ENCODE measurements around the gene ANKRD34A. TPM values are rescaled to one million over a fixed set of nuclear protein-coding genes. Genes with fewer than 3 reads are reported as not detected.

The ANKRD34A gene
- total RNA-seq, 2 donors from 2014 or later, result 1.1 TPM

GRCh38 chr1:145918992-145919939, 45.1 kb downstream of the ANKRD34A start:
- no peak for DNase-seq (ENCODE audit: low spot score)
- peak; percentile 36 for ATAC-seq (ENCODE audit: insufficient number of reproducible peaks, low FRiP score, low read depth)
- H3K27me3 ChIP-seq (replicated peaks; ENCODE audit: insufficient read depth), result no peaks in the 10 kb centered on the region
- H3K4me1 ChIP-seq (ENCODE audit: control insufficient read depth in 1 of 2, low read depth in 2 of 2), result peaks cover 18 to 29% of the 10 kb centered on the region in 2 donors
- peak overlapping the region; percentile 86 for H3K4me3 ChIP-seq
- H3K9me3 ChIP-seq, result no peaks in the 10 kb centered on the region
- TF ChIP-seq CTCF (IDR thresholded peaks at IDR 0.05), result no peak
- peak overlapping the region; percentile 82 to 83 for H3K27ac ChIP-seq
- H3K36me3 ChIP-seq, result peaks cover 11% of the 10 kb centered on the region

DNA sequence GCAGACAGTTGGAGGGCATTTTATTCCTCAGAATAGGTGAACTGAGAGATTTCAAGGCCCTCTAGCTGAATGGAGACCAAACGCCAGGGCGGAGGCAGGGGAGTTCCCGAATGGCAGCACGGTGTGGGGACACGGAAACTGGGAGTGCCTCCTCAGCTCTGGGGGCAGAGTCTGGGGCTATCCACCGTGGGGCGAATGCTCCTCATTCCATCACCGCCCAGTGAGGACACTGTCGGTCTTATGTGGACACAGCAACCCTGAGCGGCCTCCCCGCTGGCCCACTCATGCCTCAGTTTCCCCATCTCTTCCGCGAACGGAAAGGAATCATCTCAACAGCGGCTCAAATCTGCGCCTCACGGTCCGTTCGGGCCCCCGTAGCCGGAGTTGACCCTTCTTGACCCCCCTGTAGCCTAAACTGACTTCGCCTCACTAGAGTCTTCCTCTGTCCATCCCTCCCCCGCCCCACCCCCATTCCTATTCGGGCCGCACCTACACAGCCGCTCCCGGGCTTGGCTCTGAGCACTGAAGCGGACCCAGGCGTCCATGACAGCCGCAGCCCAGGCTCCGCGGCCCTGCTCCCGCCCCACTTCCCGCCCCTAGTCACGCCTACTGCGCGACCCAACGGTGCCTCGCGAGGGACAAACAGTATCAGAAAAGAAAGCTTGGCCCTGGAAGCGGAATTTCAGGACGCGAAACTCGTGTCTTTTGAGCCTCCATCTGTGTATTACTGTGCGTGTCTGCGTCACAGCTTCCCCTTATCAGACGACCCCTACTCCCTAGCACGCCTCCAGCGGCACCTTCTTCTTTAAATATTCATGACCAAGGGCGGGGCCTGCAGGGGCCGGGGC, 46.0 kb downstream of the ANKRD34A start, which contains the start of gene PEX11B:
PEX11B (minus strand) TSS at position 574 of the 848 bp plus-strand sequence; CDS start at position 545, 29 bp downstream.
- peaks cover 18 to 29% of the 10 kb centered on the region in 2 donors for H3K4me1 ChIP-seq (ENCODE audit: control insufficient read depth in 1 of 2, low read depth in 2 of 2)
- H3K27me3 ChIP-seq (replicated peaks; ENCODE audit: insufficient read depth), result no peaks in the 10 kb centered on the region
- no peak for TF ChIP-seq CTCF (IDR thresholded peaks at IDR 0.05)
- H3K36me3 ChIP-seq, result peaks cover 11% of the 10 kb centered on the region
- peak; percentile 81 for ATAC-seq (ENCODE audit: insufficient number of reproducible peaks, low FRiP score, low read depth)
- H3K4me3 ChIP-seq, result peak within 1 kb of the TSS; percentile 86
- H3K9me3 ChIP-seq, result no peaks in the 10 kb centered on the region
- DNase-seq (ENCODE audit: low spot score), result peak; percentile 65
- H3K27ac ChIP-seq, result peak within 1 kb of the TSS; percentile 82 to 83

DNA sequence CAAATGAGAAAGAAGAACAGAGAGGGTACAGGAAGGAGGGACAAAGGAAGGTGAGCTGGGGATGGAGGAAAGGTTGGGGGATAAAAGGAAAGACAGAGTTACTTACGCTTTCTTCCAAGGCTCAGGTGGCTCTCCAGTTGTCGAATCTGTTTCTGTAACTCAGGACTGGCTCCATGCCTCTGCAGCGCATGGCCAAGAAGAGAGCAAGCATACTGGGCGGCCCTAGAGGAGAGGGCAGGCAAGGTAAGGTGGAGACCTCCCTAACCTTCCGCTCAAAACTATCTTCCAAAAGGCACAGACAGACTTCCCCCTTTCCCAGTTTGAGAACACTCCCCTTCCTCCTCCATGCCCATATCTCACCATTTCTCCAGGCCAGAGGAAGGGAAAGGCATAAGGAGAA, 46.8 kb downstream of the ANKRD34A start:
- Histone ChIP-seq H3K4me1 (ENCODE audit: control insufficient read depth in 1 of 2, low read depth in 2 of 2) (peaks cover 18 to 29% of the 10 kb centered on the region in 2 donors), H3K9me3 (no peaks in the 10 kb centered on the region), H3K27ac (peak overlapping the region; percentile 82 to 83), H3K4me3 (peak overlapping the region; percentile 86), H3K27me3 (replicated peaks; ENCODE audit: insufficient read depth) (no peaks in the 10 kb centered on the region), H3K36me3 (peaks cover 11% of the 10 kb centered on the region)
- DNase-seq (ENCODE audit: low spot score) (no peak), ATAC-seq (ENCODE audit: insufficient number of reproducible peaks, low FRiP score, low read depth) (no peak)
- no peak for TF ChIP-seq CTCF (IDR thresholded peaks at IDR 0.05)

DNA sequence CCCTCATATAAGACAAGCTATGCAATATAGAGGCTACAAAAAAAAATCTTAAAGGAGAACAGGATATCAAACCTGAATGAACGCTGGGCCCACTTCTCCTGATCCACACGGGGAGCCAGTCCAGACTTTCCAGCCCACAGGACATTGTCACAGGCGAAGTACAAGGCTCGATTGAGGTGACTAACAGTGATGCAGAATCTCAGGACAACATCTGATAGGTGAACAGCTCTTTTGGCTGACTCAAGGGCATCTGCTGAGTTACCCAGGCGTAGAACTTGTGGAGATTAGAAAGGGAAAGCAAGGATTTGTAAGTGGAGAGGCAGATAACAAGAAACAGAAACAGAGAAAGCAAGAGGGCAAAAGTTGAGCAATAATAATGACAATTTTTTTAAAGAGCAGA, 47.6 kb downstream of the ANKRD34A start:
- no peaks in the 10 kb centered on the region for H3K9me3 ChIP-seq
- ATAC-seq (ENCODE audit: insufficient number of reproducible peaks, low FRiP score, low read depth) (no peak), DNase-seq (ENCODE audit: low spot score) (no peak)
- TF ChIP-seq CTCF (IDR thresholded peaks at IDR 0.05), result no peak
- H3K36me3 ChIP-seq, result peaks cover 15% of the 10 kb centered on the region
- no peak overlapping the region for H3K4me3 ChIP-seq
- no peaks in the 10 kb centered on the region for H3K27me3 ChIP-seq (replicated peaks; ENCODE audit: insufficient read depth)
- peaks cover 18 to 29% of the 10 kb centered on the region in 2 donors for H3K4me1 ChIP-seq (ENCODE audit: control insufficient read depth in 1 of 2, low read depth in 2 of 2)
- no peak overlapping the region for H3K27ac ChIP-seq
